ENCODE results near the gene FADS2.

The FADS2 gene

GRCh38 chr11:61866231-61866957 lies 38.3 kb downstream of the FADS2 start:
- no peak for FAIRE-seq
- TF ChIP-seq POLR2AphosphoS5 (IDR thresholded peaks at IDR 0.05; ENCODE audit: low read depth, low read length) (no peak), POLR2A (IDR thresholded peaks at IDR 0.05; ENCODE audit: low read depth, low read length) (no peak), TAF1 (IDR thresholded peaks at IDR 0.05; ENCODE audit: borderline replicate concordance, low read depth, low read length) (no peak)
- no peak for DNase-seq (ENCODE audit: insufficient read length)

GRCh38 chr11:61866958-61867343 lies 38.9 kb downstream of the FADS2 start:
- FAIRE-seq (no peak), DNase-seq (ENCODE audit: insufficient read length) (no peak)
- TF ChIP-seq TAF1 (IDR thresholded peaks at IDR 0.05; ENCODE audit: borderline replicate concordance, low read depth, low read length) = no peak

DNA sequence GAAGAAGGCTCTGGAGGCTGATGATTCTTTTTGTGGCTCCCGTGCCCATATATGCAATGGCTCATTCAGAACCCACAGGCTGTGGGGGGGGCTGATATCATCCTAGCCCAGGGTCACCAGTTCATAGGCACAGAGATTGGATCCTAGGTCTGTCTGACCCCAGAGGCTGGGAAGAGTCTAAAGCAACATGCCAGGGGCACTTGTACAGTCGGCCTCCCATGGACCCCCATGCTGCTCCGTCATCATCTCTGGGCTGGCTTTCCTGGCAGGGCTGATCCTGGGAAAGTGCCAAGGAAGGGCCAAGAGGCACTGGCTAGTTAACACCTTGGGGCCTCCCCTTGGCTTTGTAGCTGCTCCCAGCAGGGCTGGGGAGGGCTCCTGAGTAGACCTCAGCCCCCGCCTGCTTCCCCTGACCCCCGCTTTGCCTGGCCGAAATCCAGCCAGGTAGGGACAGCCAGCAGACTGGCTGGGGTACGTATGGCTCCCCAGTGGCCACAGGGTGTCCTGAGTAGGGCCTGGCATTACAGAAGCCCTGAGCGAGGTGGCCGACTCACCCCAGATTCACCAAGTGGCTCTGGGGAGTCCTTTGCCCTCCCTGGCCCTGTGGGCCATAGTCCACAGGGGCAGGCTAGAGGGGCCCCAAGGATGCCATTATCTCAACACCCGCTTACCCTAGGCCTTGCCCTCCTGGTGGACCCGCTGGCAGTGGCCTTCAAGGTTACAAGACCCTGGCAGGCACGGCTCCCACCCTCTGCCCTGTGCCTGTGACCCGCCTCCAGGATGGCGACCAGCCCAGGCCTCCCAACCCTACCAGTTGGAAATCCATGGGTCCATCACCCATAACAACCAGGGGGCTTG lies 40.7 kb downstream of the FADS2 start:
- TF ChIP-seq POLR2A (IDR thresholded peaks at IDR 0.05; ENCODE audit: low read depth, low read length) = 0 out of 2 replicates have a peak, but pooled peaks have one; percentile 29
- TF ChIP-seq TAF1 (IDR thresholded peaks at IDR 0.05; ENCODE audit: borderline replicate concordance, low read depth, low read length) = no peak
- TF ChIP-seq POLR2AphosphoS5 (IDR thresholded peaks at IDR 0.05; ENCODE audit: low read depth, low read length) = no peak
- DNase-seq (ENCODE audit: insufficient read length) (no peak), FAIRE-seq (no peak)

DNA sequence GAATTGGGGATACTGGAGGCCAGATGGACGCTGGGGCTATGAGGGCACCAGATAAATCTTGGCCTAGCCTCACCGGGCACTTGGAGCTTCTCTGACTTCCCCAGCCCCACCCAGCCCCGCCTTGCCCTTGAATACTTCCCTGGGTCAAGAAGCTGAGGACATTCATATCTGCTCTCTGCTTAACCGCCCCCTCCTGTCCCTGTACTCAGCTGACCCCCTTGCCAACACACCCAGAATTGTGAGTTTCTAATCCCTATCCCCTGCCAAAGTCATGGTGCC lies 41.3 kb downstream of the FADS2 start:
- no peak for DNase-seq (ENCODE audit: insufficient read length)
- TF ChIP-seq POLR2A (IDR thresholded peaks at IDR 0.05; ENCODE audit: low read depth, low read length) = no peak
- TF ChIP-seq POLR2AphosphoS5 (IDR thresholded peaks at IDR 0.05; ENCODE audit: low read depth, low read length) = no peak
- FAIRE-seq = no peak

- FAIRE-seq (no peak), DNase-seq (ENCODE audit: insufficient read length) (no peak)
- TF ChIP-seq POLR2AphosphoS5 (IDR thresholded peaks at IDR 0.05; ENCODE audit: low read depth, low read length) (no peak), POLR2A (IDR thresholded peaks at IDR 0.05; ENCODE audit: low read depth, low read length) (no peak), TAF1 (IDR thresholded peaks at IDR 0.05; ENCODE audit: borderline replicate concordance, low read depth, low read length) (no peak)
These were observed 41.8 kb downstream of the FADS2 start for GRCh38 chr11:61869708-61870451.

- DNase-seq (ENCODE audit: insufficient read length) (no peak), FAIRE-seq (no peak)
- TF ChIP-seq POLR2A (IDR thresholded peaks at IDR 0.05; ENCODE audit: low read depth, low read length) = no peak
- TF ChIP-seq TAF1 (IDR thresholded peaks at IDR 0.05; ENCODE audit: borderline replicate concordance, low read depth, low read length) = no peak
- no peak for TF ChIP-seq POLR2AphosphoS5 (IDR thresholded peaks at IDR 0.05; ENCODE audit: low read depth, low read length)
These were observed 42.5 kb downstream of the FADS2 start for GRCh38 chr11:61870541-61871031.

GRCh38 chr11:61871158-61871597 lies 43.1 kb downstream of the FADS2 start:
- TF ChIP-seq TAF1 (IDR thresholded peaks at IDR 0.05; ENCODE audit: borderline replicate concordance, low read depth, low read length) = no peak
- no peak for TF ChIP-seq POLR2A (IDR thresholded peaks at IDR 0.05; ENCODE audit: low read depth, low read length)
- no peak for TF ChIP-seq POLR2AphosphoS5 (IDR thresholded peaks at IDR 0.05; ENCODE audit: low read depth, low read length)
- FAIRE-seq (peak; percentile 68), DNase-seq (ENCODE audit: insufficient read length) (peak; percentile 84)

DNA sequence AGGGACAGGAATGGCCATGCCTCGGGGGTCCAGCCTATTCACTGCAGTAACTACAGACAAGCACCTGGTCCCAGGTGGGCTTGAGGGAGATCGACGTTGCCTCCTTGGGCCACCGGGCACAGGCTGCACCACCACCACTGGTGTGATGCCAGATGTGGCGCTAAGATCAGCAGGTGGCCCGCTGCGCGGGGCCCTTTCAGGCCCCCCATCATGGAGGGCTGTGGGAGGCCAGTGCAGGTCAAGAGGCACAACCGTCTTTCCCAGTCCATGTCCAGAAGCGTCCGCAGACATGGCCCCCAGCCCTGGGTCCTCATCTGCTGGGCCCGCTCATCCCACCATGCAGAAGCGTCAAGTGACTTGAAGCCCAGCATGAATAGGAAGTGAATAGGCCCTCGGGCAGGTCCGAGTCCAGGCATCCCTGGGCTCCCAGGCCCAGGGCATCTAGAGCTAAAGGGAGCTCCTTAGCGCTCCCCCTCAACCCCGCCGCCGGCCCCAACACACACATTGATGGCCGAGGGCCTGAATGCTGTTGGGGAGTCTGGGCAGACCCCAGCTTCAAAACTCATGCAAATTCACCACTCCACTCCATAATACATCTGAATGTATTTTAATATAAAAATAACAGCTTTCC lies 45.0 kb downstream of the FADS2 start:
- DNase-seq (ENCODE audit: insufficient read length) = no peak
- TF ChIP-seq TAF1 (IDR thresholded peaks at IDR 0.05; ENCODE audit: borderline replicate concordance, low read depth, low read length) (no peak), POLR2A (IDR thresholded peaks at IDR 0.05; ENCODE audit: low read depth, low read length) (no peak), POLR2AphosphoS5 (IDR thresholded peaks at IDR 0.05; ENCODE audit: low read depth, low read length) (no peak)
- no peak for FAIRE-seq

- FAIRE-seq (no peak), DNase-seq (ENCODE audit: insufficient read length) (no peak)
- TF ChIP-seq POLR2A (IDR thresholded peaks at IDR 0.05; ENCODE audit: low read depth, low read length) (no peak), TAF1 (IDR thresholded peaks at IDR 0.05; ENCODE audit: borderline replicate concordance, low read depth, low read length) (no peak), POLR2AphosphoS5 (IDR thresholded peaks at IDR 0.05; ENCODE audit: low read depth, low read length) (no peak)
These were observed 45.7 kb downstream of the FADS2 start for GRCh38 chr11:61873588-61874376.

DNA sequence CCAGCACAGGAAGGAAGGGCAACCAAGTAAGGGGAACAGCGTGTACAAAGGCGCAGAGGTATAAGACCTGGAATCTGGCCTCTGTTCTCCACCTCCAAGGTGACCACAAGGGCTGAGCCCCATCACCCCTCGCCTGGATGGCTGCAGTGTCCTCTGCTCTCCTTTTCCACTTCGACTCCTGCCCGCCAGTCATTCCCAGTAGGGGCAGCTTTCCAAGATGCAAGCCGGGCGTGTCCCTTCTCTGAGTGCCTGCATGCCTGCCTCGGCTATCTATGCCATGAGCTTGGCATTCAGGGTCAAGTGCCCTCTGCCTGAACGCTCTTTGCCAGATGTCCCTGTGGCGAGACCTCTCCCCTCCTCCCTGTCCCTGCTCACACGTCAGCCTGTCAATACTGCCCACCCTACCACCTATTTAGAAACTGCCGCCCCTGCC lies 46.3 kb downstream of the FADS2 start:
- DNase-seq (ENCODE audit: insufficient read length) (no peak), FAIRE-seq (no peak)
- TF ChIP-seq TAF1 (IDR thresholded peaks at IDR 0.05; ENCODE audit: borderline replicate concordance, low read depth, low read length) (no peak), POLR2A (IDR thresholded peaks at IDR 0.05; ENCODE audit: low read depth, low read length) (no peak), POLR2AphosphoS5 (IDR thresholded peaks at IDR 0.05; ENCODE audit: low read depth, low read length) (no peak)

Data from GM12892 (cell line).